Measurements from ENCODE around the gene CRELD1. TPM values are rescaled to one million over a fixed set of nuclear protein-coding genes. Genes with fewer than 3 reads are reported as not detected.

The CRELD1 gene
- total and polyA plus RNA-seq, 7 donors = 4.8 to 67.8 (median 33.7) TPM

DNA sequence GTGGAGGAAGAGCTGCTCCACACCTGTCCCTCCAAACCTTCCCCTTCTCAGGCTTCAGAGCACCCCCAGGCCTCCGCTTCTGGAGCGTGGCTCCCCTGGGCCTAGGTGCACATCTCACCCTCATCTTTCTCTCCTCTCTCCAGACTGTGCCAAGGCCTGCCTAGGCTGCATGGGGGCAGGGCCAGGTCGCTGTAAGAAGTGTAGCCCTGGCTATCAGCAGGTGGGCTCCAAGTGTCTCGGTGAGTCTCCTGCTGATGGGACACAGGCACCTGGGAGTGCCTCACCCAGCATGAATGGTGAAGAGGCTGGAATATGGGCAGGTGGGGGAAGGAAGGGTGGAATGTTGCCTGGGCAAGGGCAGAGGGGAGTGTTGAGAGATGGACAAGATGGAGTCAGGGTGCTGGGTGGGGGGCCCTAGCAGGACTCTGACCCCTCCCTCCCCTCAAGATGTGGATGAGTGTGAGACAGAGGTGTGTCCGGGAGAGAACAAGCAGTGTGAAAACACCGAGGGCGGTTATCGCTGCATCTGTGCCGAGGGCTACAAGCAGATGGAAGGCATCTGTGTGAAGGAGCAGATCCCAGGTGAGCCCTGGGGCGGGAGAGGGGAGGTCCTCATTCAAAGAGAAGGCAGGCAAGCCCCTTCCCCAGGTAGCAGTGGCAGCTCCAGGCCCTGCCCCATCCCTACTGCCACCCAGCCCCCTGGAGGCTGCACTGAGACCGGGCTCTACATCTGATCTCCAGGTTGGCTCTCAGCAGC is 9.5 kb downstream of the CRELD1 start:
- H3K27me3 ChIP-seq = no peaks in the 10 kb centered on the region
- 91 to 93% methylated on average over 11 of the region's 11 CpGs for WGBS, 2 donors
- TF ChIP-seq EP300 (IDR thresholded peaks at IDR 0.05) (no peak), POLR2AphosphoS5 (IDR thresholded peaks at IDR 0.05) (no peak), POLR2A (IDR thresholded peaks at IDR 0.05) (no peak)
- TF ChIP-seq, protein P1, sequence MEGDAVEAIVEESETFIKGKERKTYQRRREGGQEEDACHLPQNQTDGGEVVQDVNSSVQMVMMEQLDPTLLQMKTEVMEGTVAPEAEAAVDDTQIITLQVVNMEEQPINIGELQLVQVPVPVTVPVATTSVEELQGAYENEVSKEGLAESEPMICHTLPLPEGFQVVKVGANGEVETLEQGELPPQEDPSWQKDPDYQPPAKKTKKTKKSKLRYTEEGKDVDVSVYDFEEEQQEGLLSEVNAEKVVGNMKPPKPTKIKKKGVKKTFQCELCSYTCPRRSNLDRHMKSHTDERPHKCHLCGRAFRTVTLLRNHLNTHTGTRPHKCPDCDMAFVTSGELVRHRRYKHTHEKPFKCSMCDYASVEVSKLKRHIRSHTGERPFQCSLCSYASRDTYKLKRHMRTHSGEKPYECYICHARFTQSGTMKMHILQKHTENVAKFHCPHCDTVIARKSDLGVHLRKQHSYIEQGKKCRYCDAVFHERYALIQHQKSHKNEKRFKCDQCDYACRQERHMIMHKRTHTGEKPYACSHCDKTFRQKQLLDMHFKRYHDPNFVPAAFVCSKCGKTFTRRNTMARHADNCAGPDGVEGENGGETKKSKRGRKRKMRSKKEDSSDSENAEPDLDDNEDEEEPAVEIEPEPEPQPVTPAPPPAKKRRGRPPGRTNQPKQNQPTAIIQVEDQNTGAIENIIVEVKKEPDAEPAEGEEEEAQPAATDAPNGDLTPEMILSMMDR (IDR thresholded peaks at IDR 0.05) = no peak
- no peak overlapping the region for H3K4me3 ChIP-seq
- intact Hi-C loops (cut with DNase I) = no loop called here
- no peak overlapping the region for H3K27ac ChIP-seq
- H3K9me3 ChIP-seq = no peaks in the 10 kb centered on the region
- peaks cover 6 to 34% (median 10%) of the 10 kb centered on the region in 4 donors for H3K36me3 ChIP-seq
- DNase-seq = no peak
- peaks cover 0 to 25% (median 16%) of the 10 kb centered on the region in 4 donors for H3K4me1 ChIP-seq

- H3K27ac ChIP-seq = no peak overlapping the region
- no peaks in the 10 kb centered on the region for H3K27me3 ChIP-seq
- H3K36me3 ChIP-seq = peaks cover 6 to 28% (median 7%) of the 10 kb centered on the region in 4 donors
- H3K4me3 ChIP-seq = no peak overlapping the region
- H3K4me1 ChIP-seq = peaks cover 0 to 27% (median 17%) of the 10 kb centered on the region in 4 donors
- TF ChIP-seq POLR2A (IDR thresholded peaks at IDR 0.05) = no peak
- intact Hi-C loops (cut with DNase I) = no loop called here
- WGBS, 2 donors = 93 to 94% methylated on average over 11 of the region's 11 CpGs
- no peaks in the 10 kb centered on the region for H3K9me3 ChIP-seq
- DNase-seq = no peak
These were observed 10.6 kb downstream of the CRELD1 start for GRCh38 chr3:9944271-9944670.

DNA sequence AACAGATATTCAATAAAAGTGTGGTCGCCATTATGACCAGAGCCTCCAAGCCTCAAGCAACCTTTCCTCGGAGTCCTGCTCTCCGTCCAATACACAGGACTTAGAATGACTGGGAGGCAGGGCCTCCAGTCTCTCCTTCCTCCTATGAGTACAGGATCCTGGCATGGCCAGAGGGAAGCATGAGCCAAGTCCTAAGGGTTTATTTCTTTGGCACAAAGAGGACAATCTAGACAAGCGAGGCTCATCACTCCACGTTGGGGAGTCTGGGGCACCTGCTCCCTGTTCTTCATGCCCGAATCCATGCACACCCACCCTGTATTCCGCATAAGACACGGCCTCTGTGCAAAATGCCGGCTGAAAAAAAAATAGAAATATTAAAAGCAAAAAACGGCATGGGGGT is 11.7 kb downstream of the CRELD1 start:
- peaks cover 0 to 27% (median 17%) of the 10 kb centered on the region in 4 donors for H3K4me1 ChIP-seq
- intact Hi-C loops (cut with DNase I) = loop anchor here (5.0 kb wide), 4 partner anchors 42 to 228 kb away; partner anchors contain the start of genes EMC3 and FANCD2
- peak overlapping the region in 3 of 4 donors; percentile 82 to 91 (median 88) for H3K27ac ChIP-seq
- peaks cover 6 to 33% (median 7%) of the 10 kb centered on the region in 4 donors for H3K36me3 ChIP-seq
- no peak overlapping the region for H3K4me3 ChIP-seq
- H3K9me3 ChIP-seq = no peaks in the 10 kb centered on the region
- 83 to 89% methylated on average over 10 of the region's 10 CpGs for WGBS, 2 donors
- no peaks in the 10 kb centered on the region for H3K27me3 ChIP-seq
- no peak for DNase-seq
- TF ChIP-seq, protein P1 (IDR thresholded peaks at IDR 0.05) = no peak
- no peak for TF ChIP-seq EP300 (IDR thresholded peaks at IDR 0.05)
- no peak for TF ChIP-seq POLR2AphosphoS5 (IDR thresholded peaks at IDR 0.05)
- no peak for TF ChIP-seq POLR2A (IDR thresholded peaks at IDR 0.05)

GRCh38 chr3:9946112-9947024 is 12.7 kb downstream of the CRELD1 start:
- WGBS, 2 donors = 5 to 35% methylated on average over 90 of the region's 90 CpGs
- intact Hi-C loops (cut with DNase I) = loop anchor here (1.0 to 5.0 kb wide), 6 partner anchors 13 to 229 kb away; partner anchors contain the start of genes CRELD1, EMC3, FANCD2 and IL17RC

More at GRCh38 chr3:9946112-9947024, 12.7 kb downstream of the CRELD1 start:
- peaks cover 0 to 28% (median 17%) of the 10 kb centered on the region in 4 donors for H3K4me1 ChIP-seq
- H3K4me3 ChIP-seq = peak overlapping the region; percentile 51 to 66 (median 64)
- TF ChIP-seq, protein P1 (IDR thresholded peaks at IDR 0.05) = peak; percentile 24 to 57 (median 47)
- TF ChIP-seq EP300 (IDR thresholded peaks at IDR 0.05) (no peak), POLR2A (IDR thresholded peaks at IDR 0.05) (peak; percentile 30 to 41), POLR2AphosphoS5 (IDR thresholded peaks at IDR 0.05) (peak; percentile 40 to 80 (median 68))
- peaks cover under 1 to 26% (median 3%) of the 10 kb centered on the region in 4 donors for H3K36me3 ChIP-seq
- H3K27me3 ChIP-seq = no peaks in the 10 kb centered on the region
- DNase-seq = peak; percentile 96
- peak overlapping the region; percentile 82 to 95 (median 90) for H3K27ac ChIP-seq
- no peaks in the 10 kb centered on the region for H3K9me3 ChIP-seq

Data from sigmoid colon (tissue), 7 donors.